ENCODE data around the gene TRIM8.

The TRIM8 gene

DNA sequence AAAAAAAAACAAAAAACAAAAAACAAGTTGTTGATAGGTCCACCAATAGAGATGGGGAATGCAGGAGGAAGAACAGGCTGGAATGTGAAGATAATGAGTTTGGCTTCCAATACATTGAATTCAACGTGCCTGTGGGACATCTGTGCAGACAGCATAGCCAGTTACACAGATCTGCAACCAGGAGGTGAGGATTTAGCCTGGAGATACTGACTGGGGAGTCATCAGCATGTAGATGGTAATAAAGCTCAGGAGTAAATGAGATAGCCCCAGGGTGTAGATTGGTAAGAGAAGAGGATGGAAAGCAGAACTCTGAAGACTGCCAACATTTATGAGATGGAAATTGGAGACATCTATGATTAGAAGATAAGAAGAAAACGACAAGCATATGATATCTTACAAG, 4.7 kb upstream of the TRIM8 start:
- H3K4me1 Mint-ChIP-seq, result peaks cover 25% of the 10 kb centered on the region
- ATAC-seq (no peak), DNase-seq (no peak)
- H3K27me3 Mint-ChIP-seq, result no peaks in the 10 kb centered on the region
- peaks cover 0 to 5% of the 10 kb centered on the region in 2 donors for H3K9me3 Mint-ChIP-seq
- no peak overlapping the region for H3K27ac Mint-ChIP-seq
- no peak overlapping the region for H3K4me3 Mint-ChIP-seq

GRCh38 chr10:102641402-102641801, 2.9 kb upstream of the TRIM8 start:
- no peak for DNase-seq

DNA sequence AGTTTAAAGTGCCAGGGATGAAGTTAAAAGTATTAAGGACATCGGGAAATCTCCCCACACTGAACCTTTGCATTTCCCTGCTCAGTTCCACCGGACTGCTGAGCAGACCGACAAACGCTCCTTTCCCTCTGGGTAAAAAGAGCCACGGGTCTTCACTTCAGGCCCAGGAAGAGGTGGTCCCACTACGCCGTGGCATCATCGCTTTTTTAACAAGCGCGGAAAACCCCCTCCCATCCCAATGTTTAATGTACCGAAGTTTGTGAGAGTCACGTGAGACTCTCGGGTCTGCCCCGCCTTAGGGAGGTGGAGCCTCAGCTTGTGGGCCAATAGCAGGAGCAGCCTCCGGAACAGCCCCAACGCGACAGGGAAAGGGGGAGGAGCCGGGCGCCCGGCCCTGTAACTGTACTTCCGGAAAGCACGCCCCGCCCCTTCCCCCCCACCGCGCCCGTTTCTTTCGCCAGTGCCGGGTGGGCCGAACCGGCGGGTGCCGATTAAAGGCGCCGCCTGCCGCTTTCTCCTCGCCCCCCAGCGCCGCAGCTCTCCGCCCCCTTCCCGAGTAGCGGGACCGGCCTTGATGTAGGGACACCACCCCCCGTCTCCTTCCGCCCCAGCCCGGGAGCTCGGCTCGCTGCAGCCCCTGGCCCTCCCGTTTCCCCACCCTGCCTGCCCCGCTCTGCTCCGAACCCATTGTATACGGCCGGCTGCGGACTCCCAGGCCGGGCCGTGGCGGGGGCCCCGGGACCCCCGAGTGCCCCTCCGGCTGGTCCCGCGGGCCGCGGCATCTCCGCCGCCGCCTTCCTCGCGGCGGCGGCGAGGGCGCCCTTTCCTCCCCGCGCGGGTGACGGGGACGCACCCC, 2.2 kb upstream of the TRIM8 start:
- Mint-ChIP-seq H3K27me3 (no peaks in the 10 kb centered on the region), H3K4me1 (peaks cover 23% of the 10 kb centered on the region), H3K9me3 (peaks cover 0 to 5% of the 10 kb centered on the region in 2 donors), H3K4me3 (peak overlapping the region; percentile 89 to 90), H3K27ac (peak overlapping the region; percentile 72 to 90)
- ATAC-seq (peak; percentile 64), DNase-seq (peak; percentile 94 to 98)

More at GRCh38 chr10:102641402-102641801, 2.9 kb upstream of the TRIM8 start:
- Mint-ChIP-seq H3K27me3 (no peaks in the 10 kb centered on the region), H3K4me1 (peaks cover 16% of the 10 kb centered on the region), H3K27ac (peak overlapping the region; percentile 72 to 90), H3K9me3 (peaks cover 0 to 5% of the 10 kb centered on the region in 2 donors), H3K4me3 (peak overlapping the region; percentile 87 to 89)
- no peak for ATAC-seq

- Mint-ChIP-seq H3K27ac (peak overlapping the region; percentile 91 to 95), H3K9me3 (peaks cover 0 to 5% of the 10 kb centered on the region in 2 donors), H3K4me1 (peaks cover 30% of the 10 kb centered on the region), H3K4me3 (peak overlapping the region; percentile 90), H3K27me3 (no peaks in the 10 kb centered on the region)
- no peak for ATAC-seq
- peak in 1 of 2 donors; percentile 64 for DNase-seq
Observed at GRCh38 chr10:102642736-102643335, 1.4 kb upstream of the TRIM8 start.

GRCh38 chr10:102643336-102644065, 778 bp upstream of the TRIM8 start:
- ATAC-seq, result no peak

DNA sequence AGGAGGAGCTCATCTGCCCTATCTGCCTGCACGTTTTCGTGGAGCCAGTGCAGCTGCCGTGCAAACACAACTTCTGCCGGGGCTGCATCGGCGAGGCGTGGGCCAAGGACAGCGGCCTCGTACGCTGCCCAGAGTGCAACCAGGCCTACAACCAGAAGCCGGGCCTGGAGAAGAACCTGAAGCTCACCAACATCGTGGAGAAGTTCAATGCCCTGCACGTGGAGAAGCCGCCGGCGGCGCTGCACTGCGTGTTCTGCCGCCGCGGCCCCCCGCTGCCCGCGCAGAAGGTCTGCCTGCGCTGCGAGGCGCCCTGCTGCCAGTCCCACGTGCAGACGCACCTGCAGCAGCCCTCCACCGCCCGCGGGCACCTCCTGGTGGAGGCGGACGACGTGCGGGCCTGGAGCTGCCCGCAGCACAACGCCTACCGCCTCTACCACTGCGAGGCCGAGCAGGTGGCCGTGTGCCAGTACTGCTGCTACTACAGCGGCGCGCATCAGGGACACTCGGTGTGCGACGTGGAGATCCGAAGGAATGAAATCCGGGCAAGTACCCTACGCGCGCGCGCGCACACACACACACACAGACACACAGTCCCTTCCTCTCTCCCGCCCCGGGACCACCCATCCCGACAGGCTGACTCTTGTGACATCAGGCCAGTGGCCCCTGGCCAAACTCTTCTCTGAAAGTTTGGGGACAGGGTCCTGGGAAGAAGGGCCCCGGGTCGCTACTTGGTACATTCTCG, 538 bp downstream of the TRIM8 start:
- peak; percentile 87 to 90 for DNase-seq
- no peaks in the 10 kb centered on the region for H3K27me3 Mint-ChIP-seq
- H3K4me3 Mint-ChIP-seq, result peak overlapping the region; percentile 86 to 96
- H3K9me3 Mint-ChIP-seq, result no peaks in the 10 kb centered on the region
- peak overlapping the region; percentile 95 to 99 for H3K27ac Mint-ChIP-seq
- H3K4me1 Mint-ChIP-seq, result peaks cover 50% of the 10 kb centered on the region
- ATAC-seq, result peak; percentile 35

More at GRCh38 chr10:102643336-102644065, 778 bp upstream of the TRIM8 start:
- peaks cover 0 to under 1% of the 10 kb centered on the region in 2 donors for H3K9me3 Mint-ChIP-seq
- H3K27ac Mint-ChIP-seq, result peak overlapping the region; percentile 91 to 95
- H3K27me3 Mint-ChIP-seq, result no peaks in the 10 kb centered on the region
- DNase-seq, result peak in 1 of 2 donors; percentile 62
- peaks cover 37% of the 10 kb centered on the region for H3K4me1 Mint-ChIP-seq
- peak overlapping the region; percentile 90 for H3K4me3 Mint-ChIP-seq

GRCh38 chr10:102645388-102645740, 1.1 kb downstream of the TRIM8 start:
- no peaks in the 10 kb centered on the region for H3K27me3 Mint-ChIP-seq
- ATAC-seq (no peak), DNase-seq (peak in 1 of 2 donors; percentile 58)
- H3K27ac Mint-ChIP-seq, result peak overlapping the region; percentile 95 to 99
- no peaks in the 10 kb centered on the region for H3K9me3 Mint-ChIP-seq
- H3K4me1 Mint-ChIP-seq, result peaks cover 56% of the 10 kb centered on the region
- H3K4me3 Mint-ChIP-seq, result peak overlapping the region; percentile 86 to 96

DNA sequence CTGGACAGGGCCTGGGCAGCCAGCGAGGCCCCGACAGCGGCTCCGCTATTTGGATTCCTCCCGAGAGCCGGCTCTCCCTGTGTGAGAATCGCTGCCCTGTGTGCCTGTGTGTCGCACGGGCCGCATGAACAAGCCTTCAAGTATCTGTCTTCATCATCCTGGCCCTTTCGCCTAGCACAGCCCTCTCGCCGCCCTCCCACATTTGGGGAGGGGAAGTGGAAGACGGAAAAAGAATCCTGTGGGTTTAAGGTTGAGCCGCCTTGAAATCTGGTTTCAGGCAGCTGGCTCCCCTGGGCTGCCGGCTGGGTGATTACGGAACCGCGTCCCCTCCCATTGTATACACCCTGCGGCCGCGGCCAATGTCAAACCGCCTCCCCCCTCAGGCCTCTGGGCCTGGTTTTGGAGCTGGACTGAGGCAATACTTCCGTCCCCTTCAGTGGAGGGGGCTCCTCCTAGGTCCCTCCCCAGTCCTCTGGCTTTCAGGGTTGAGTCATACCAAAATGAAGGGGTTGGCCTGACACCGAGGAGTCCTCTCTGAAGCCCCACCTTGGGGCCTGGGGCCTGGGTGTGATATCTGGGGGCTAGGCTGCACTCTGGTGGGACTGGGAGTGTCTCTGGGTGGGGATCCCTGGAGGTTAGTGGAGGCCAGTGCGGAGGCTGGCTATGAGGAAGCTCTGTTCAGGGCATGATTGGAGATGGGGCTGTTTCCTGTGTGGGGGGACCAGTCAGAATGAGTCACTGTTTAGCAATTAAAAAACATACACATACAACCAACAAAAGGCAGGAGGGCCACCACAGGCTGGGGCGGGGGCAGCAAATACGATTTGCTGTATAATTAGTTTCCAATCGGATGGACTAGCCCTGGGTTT, 1.7 kb downstream of the TRIM8 start:
- ATAC-seq (peak; percentile 73), DNase-seq (peak; percentile 82 to 93)
- H3K27ac Mint-ChIP-seq, result peak overlapping the region; percentile 95 to 99
- H3K27me3 Mint-ChIP-seq, result no peaks in the 10 kb centered on the region
- no peaks in the 10 kb centered on the region for H3K9me3 Mint-ChIP-seq
- H3K4me1 Mint-ChIP-seq, result peaks cover 62% of the 10 kb centered on the region
- peak overlapping the region; percentile 86 to 96 for H3K4me3 Mint-ChIP-seq

GRCh38 chr10:102646610-102647442, 2.5 kb downstream of the TRIM8 start:
- Mint-ChIP-seq H3K27me3 (no peaks in the 10 kb centered on the region), H3K4me3 (peak overlapping the region; percentile 86 to 96), H3K27ac (peak overlapping the region; percentile 95 to 99), H3K4me1 (peaks cover 63% of the 10 kb centered on the region), H3K9me3 (no peaks in the 10 kb centered on the region)
- ATAC-seq (peak; percentile 8), DNase-seq (peak; percentile 59 to 69)

GRCh38 chr10:102647443-102648268, 3.4 kb downstream of the TRIM8 start:
- Mint-ChIP-seq H3K27me3 (no peaks in the 10 kb centered on the region), H3K4me1 (peaks cover 69% of the 10 kb centered on the region), H3K4me3 (peak overlapping the region; percentile 86 to 96), H3K27ac (peak overlapping the region; percentile 46 to 82), H3K9me3 (no peaks in the 10 kb centered on the region)
- DNase-seq, result no peak
- no peak for ATAC-seq

- no peaks in the 10 kb centered on the region for H3K27me3 Mint-ChIP-seq
Observed at GRCh38 chr10:102648269-102648888, 4.1 kb downstream of the TRIM8 start.

More at GRCh38 chr10:102648269-102648888, 4.1 kb downstream of the TRIM8 start:
- Mint-ChIP-seq H3K27ac (peak overlapping the region; percentile 52 to 71), H3K4me1 (peaks cover 77% of the 10 kb centered on the region), H3K9me3 (no peaks in the 10 kb centered on the region), H3K4me3 (peak overlapping the region; percentile 86 to 96)
- ATAC-seq (no peak), DNase-seq (peak in 1 of 2 donors; percentile 37)

Measured in stimulated activated naive CD8-positive, alpha-beta T cell treated with anti-CD3 and anti-CD28 coated beads, Interleukin-15, amount 100 ng/mL, for 72 hours (primary cell).